Caki2 (cell line): ENCODE measurements around the gene NGFR. TPM values are rescaled to one million over a fixed set of nuclear protein-coding genes. Genes with fewer than 3 reads are reported as not detected.

Source experiments
- DNase-seq: peaks from one replicate; pipeline ENCODE4 v3.0.0-alpha.2; 2015; ENCODE audit warnings: low read depth
- in situ Hi-C: cut with HindIII; loops from 2 replicates; pipeline ENCODE4 v1.10.0; 2016; ENCODE audit warnings: low sequenced_read_pairs, low pct_unique_long_range_greater_than_20kb, mixed read lengths
- total RNA-seq: library from RNA; depleted of rRNA; stranded (reverse); fragments of >200 nt; shearing (Covaris generic); gene quantifications from 2 replicates; pipeline ENCODE4 v1.2.3, GENCODE V29; 2014; ENCODE audit warnings: low replicate concordance

NGFR gene
- total RNA-seq, 1 experiment from 2014 or later = 0.91 TPM

- in situ Hi-C loops = no loop called here
- no peak for DNase-seq
Measured at GRCh38 chr17:49509588-49509917, 14.5 kb downstream of the NGFR start.

DNA sequence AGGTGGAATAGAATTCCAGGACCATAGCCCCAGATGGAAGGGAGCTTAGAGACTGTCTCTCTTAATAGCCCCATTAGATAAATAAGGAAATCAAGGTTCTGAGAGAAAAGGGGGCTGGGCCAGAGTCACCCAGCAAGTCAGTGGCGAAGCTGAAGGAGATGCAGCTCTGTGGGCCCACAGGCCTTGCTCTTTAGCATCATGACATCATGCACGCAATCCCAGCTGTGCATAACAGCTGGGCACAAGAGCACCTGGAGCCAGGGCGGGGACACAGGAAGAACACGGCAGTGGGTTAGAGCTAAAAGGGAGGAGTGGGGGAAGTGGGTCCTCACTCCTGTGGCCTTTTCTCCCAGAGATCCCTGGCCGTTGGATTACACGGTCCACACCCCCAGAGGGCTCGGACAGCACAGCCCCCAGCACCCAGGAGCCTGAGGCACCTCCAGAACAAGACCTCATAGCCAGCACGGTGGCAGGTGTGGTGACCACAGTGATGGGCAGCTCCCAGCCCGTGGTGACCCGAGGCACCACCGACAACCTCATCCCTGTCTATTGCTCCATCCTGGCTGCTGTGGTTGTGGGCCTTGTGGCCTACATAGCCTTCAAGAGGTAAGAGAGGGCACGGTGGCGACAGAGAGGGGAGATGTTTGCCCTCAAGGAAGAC, 15.1 kb downstream of the NGFR start:
- DNase-seq = no peak
- in situ Hi-C loops = no loop called here

DNA sequence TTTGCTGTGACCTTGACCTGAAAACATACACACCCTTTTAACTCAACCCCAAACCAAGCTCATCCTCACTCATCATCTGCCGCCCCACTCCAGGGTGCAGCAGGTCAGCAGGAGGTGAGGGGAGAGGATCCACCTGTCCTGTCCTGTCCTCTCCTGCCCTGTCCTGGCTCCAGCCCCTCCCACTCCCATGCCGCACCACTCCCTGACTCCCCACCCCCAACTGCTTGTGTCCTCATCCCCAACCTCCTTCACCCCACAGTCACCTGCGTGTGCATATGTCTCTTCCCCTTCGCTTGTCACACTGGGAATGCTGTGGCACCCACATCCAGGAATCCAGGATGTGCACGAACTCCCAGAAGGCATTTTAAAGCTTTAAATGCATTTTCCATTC, 15.6 kb downstream of the NGFR start:
- in situ Hi-C loops = no loop called here
- DNase-seq = no peak

DNA sequence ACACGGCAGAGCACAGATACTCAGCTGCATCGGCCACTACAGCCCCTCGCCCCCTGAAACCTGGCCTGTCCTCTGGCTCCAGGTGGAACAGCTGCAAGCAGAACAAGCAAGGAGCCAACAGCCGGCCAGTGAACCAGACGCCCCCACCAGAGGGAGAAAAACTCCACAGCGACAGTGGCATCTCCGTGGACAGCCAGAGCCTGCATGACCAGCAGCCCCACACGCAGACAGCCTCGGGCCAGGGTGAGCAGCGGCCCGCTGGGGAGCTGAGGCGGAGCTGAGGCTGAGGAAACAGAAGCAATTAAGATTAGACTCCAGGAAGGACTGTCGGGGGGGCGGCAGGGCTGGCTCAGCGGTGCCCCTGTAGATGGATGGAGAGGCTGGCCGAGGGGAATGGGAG, 16.7 kb downstream of the NGFR start:
- in situ Hi-C loops = no loop called here

DNA sequence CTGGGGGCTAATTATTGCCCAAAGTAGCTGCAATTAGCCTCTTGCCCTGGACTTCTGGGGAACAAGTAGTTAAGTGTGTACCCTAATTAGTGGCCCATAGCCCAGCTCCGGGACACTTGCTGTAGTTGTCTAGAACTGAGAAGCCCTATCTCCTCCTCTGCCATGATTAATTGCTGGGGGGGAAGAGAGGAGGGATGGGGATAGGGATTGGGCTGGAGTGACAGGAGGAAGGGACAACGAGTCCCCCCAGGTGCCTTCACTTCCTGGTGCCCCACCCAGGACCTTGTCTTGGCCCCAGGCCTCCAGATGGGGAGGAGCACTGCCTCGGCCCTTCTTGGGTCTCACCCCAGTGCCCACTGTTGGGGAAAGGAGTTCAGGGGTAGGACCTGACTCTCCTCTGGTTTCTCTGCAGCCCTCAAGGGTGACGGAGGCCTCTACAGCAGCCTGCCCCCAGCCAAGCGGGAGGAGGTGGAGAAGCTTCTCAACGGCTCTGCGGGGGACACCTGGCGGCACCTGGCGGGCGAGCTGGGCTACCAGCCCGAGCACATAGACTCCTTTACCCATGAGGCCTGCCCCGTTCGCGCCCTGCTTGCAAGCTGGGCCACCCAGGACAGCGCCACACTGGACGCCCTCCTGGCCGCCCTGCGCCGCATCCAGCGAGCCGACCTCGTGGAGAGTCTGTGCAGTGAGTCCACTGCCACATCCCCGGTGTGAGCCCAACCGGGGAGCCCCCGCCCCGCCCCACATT, 17.4 kb downstream of the NGFR start:
- DNase-seq = no peak
- in situ Hi-C loops = no loop called here

More for the DNA sequence above, 16.7 kb downstream of the NGFR start:
- no peak for DNase-seq

DNA sequence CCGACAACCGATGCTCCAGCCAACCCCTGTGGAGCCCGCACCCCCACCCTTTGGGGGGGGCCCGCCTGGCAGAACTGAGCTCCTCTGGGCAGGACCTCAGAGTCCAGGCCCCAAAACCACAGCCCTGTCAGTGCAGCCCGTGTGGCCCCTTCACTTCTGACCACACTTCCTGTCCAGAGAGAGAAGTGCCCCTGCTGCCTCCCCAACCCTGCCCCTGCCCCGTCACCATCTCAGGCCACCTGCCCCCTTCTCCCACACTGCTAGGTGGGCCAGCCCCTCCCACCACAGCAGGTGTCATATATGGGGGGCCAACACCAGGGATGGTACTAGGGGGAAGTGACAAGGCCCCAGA, 17.9 kb downstream of the NGFR start:
- no peak for DNase-seq
- in situ Hi-C loops = no loop called here

- in situ Hi-C loops = no loop called here
- no peak for DNase-seq
Measured at GRCh38 chr17:49513641-49514040, 18.5 kb downstream of the NGFR start.

DNA sequence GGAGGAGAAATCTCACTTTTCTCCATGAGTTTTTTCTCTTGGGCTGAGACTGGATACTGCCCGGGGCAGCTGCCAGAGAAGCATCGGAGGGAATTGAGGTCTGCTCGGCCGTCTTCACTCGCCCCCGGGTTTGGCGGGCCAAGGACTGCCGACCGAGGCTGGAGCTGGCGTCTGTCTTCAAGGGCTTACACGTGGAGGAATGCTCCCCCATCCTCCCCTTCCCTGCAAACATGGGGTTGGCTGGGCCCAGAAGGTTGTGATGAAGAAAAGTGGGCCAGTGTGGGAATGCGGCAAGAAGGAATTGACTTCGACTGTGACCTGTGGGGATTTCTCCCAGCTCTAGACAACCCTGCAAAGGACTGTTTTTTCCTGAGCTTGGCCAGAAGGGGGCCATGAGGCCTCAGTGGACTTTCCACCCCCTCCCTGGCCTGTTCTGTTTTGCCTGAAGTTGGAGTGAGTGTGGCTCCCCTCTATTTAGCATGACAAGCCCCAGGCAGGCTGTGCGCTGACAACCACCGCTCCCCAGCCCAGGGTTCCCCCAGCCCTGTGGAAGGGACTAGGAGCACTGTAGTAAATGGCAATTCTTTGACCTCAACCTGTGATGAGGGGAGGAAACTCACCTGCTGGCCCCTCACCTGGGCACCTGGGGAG, 19.1 kb downstream of the NGFR start:
- no peak for DNase-seq
- in situ Hi-C loops = no loop called here

- DNase-seq = peak; percentile 88
Measured at GRCh38 chr17:49515196-49515770, 20.2 kb downstream of the NGFR start.

DNA sequence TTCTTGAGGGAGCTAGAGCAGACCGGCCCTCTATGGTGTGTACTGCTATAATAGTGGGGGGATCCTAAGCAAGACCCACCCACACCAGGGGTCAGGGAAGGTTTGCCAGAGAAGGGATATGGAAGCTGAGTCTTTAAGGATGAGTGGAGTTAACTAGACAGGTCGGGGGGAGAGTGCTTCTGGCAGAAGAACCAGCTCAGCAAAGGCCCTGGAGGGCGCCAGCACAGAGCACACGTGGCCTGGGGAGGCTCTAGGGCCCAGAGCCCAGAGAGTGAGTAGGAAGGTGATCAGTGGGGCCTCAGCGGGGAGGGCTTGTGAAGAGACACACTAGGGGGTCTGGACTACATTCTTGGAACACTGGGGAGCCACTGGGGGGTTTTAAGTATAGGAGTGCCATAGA, 21.1 kb downstream of the NGFR start:
- in situ Hi-C loops = no loop called here
- no peak for DNase-seq

More at GRCh38 chr17:49515196-49515770, 20.2 kb downstream of the NGFR start:
- in situ Hi-C loops = no loop called here

GRCh38 chr17:49518346-49519078, 23.4 kb downstream of the NGFR start:
- no peak for DNase-seq
- in situ Hi-C loops = no loop called here

DNA sequence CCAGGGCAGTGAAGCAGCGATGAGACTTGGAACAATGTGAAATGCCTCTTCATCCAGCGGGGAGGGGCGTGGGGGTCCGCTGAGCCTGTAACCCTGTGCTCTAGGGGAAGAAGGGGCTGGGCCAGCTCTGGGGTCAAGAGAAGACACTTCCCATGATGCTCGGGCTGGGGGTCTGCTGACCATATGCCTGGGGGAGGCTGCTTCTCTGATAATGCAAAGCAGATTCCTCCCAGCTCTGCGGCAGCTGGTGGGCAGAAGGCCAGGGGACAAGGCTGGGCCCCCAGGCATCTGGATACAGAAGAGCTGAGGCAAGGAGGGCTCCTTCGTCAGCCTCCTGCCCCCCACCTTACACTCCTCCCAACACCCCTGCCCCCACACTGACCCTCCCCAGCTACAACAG, 24.7 kb downstream of the NGFR start:
- no peak for DNase-seq
- in situ Hi-C loops = no loop called here

DNA sequence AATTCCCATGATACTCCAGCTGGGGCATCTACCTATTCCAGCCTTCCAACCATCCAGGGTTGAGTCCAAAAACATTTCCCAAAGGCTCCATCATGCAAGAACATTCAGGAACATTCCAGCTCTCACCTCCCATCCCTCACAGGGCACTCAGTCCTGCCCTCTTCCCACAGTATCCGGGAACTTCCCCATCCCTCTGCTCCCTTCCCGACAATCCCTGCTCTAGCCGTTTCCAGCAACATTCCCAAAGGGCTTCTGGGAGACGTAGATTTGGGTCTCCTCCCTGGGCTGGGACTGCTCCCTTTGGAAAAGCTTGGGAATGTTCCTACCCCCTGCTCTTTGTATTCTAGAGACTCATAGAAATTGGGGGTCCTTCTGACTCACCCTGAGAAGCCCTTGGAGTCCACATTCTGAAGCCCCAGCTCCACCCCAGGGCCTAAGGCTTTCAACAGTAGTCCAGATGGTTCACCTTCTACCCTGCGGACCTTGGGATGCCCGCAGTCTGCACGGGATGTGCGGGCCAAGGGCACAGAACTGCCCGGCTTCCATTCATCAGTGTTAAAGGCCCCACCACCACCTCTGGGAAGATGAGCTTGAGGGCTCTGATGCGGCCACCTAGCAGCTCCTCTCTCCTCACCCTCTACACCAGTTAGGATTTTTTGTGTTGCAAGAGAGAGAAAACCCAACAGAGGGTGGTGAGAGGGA, 25.4 kb downstream of the NGFR start:
- no peak for DNase-seq
- in situ Hi-C loops = no loop called here

DNA sequence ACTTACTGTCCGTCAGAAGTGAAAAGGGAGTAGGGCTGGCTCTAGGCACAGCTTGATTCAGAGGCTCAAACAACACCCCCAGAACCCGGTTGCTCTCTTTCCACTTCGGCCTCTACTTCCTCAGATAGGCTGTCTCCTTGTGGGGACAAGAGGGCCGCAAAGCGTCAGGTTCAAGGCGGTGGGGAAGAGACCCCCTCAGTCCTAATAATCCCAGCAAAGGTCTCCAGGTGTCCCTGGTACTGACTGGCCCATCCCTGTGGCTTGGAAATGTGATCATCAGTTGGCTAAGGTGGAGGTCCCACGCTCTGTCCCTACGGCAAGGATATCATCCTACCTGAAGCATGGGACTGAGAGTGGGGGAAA, 26.0 kb downstream of the NGFR start:
- in situ Hi-C loops = no loop called here
- no peak for DNase-seq

DNA sequence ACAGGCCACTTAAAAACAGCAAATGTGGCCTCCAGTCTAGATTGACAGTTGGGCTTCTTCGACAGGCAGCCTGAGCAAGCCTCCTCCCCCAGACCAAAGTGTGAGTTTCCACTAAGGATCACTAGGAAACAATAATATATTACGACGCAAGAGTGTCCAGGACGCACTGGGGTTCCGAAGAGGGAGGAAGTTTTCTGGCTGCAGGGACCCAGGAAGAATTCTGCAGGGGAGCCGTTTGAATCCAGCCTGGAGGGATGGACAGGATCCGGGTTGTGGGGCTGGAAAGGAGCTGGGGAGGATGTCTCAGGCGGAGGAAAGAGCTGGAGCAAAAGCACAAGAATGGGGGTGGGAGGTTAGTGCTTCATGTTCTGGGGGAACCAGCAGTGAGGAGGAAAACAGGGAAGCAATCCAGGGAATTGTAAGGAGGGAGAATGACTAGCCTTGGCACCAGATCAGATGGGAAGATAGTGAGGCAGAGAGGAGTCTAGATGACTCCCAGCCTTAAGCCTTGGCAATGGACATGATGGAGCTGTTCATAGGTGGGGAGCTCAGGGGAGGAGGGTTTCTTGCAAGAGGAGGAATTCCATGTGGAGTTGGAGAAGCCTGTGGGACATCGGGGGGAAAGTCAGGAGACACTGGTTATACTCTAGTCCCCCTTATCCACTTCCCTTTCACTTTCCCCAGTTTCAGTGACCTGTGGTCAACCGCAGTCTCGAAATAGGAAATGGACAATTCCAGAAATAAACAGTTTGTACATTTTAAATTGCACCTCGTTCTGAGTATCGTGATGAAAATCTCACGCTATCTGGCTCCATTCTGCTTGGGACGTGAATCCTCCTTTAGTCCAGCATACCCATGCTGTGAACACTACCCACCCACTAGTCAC, 26.6 kb downstream of the NGFR start:
- in situ Hi-C loops = no loop called here
- no peak for DNase-seq

GRCh38 chr17:49522357-49522890, 27.3 kb downstream of the NGFR start:
- DNase-seq = no peak
- in situ Hi-C loops = no loop called here

- in situ Hi-C loops = no loop called here
- no peak for DNase-seq
Measured at GRCh38 chr17:49523196-49523595, 28.1 kb downstream of the NGFR start.
